SK-N-MC (cell line): ENCODE data around the gene KIAA0825.

ENCODE experiments used
- EZH2 ChIP-seq: fragments of 200-600 bp; sonication (generic); IDR thresholded peaks from one replicate; pipeline ENCODE4 v1.6.1; 2017; ENCODE audit warnings: antibody characterized with exemption
- POLR2AphosphoS5 ChIP-seq: IDR thresholded peaks from 2 replicates; pipeline ENCODE4 v1.6.1; 2012; ENCODE audit warnings: mild to moderate bottlenecking, low read depth, low read length, borderline replicate concordance

- TF ChIP-seq POLR2AphosphoS5 (no peak), EZH2 (no peak)
Observed at GRCh38 chr5:94313188-94313587, 305.2 kb downstream of the KIAA0825 start.
